ENCODE measurements around the gene ITIH5.
A peak's percentile ranks its signal among the peaks of the same experiment; 100 is the strongest.
"Not testable (repeated sequence)": the region's sequence is repeated elsewhere in the genome, so short reads cannot be mapped to it uniquely, and the experiment has no call there.

Gene ITIH5

DNA sequence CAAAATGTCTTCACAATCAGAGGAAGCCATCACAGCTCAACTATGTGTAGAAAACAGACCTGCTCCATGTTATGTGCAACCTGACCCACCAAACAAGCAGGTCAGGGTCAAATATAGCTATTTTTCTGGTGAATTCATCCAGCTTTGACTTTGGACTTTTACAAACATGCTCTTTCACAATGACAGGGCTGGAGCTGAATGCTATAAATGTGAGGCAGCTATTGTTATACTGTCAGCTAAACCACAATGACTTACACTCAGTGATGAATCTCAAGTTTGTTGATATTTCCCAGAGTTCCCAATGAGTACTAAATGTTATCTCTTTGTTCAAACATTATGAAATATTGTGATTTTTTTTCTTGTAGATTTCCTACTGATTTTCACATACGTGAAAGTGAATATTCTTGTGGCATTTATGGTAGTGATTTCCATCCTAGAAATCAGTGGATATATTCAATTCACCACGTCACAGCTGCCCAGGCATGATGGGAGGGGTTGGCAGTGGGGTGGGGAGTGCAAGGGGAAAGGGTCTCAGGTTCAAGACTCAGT lies 33.9 kb upstream of the ITIH5 start:
- peak; percentile 79 for DNase-seq (ENCODE audit: low read depth)
- TF ChIP-seq, protein P1, sequence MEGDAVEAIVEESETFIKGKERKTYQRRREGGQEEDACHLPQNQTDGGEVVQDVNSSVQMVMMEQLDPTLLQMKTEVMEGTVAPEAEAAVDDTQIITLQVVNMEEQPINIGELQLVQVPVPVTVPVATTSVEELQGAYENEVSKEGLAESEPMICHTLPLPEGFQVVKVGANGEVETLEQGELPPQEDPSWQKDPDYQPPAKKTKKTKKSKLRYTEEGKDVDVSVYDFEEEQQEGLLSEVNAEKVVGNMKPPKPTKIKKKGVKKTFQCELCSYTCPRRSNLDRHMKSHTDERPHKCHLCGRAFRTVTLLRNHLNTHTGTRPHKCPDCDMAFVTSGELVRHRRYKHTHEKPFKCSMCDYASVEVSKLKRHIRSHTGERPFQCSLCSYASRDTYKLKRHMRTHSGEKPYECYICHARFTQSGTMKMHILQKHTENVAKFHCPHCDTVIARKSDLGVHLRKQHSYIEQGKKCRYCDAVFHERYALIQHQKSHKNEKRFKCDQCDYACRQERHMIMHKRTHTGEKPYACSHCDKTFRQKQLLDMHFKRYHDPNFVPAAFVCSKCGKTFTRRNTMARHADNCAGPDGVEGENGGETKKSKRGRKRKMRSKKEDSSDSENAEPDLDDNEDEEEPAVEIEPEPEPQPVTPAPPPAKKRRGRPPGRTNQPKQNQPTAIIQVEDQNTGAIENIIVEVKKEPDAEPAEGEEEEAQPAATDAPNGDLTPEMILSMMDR (IDR thresholded peaks at IDR 0.05; ENCODE audit: low read length, missing control alignments), result no peak
- H3K4me3 ChIP-seq (replicated peaks; ENCODE audit: low read depth, low read length), result no peak overlapping the region

DNA sequence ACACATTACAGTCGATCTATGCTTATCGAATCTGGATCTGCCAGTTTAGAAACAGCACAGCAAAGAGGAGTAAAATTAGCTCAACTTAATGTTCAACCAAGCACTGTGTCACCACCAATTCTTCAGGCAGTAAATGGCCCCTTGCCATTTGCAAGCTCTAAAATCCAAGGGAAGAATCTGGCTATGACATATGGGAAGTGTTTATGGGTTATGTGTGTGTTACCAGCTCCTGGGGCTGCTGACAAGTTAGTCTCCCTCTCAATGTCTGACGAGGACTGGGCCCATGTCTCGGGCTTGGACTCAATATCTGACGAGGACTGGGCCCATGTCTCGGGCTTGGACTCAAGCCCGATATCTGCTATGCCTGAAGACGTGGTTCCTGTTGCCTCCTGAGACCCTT lies 30.7 kb upstream of the ITIH5 start:
- DNase-seq (ENCODE audit: low read depth), result peak; percentile 22
- no peak overlapping the region for H3K4me3 ChIP-seq (replicated peaks; ENCODE audit: low read depth, low read length)
- TF ChIP-seq, protein P1 (IDR thresholded peaks at IDR 0.05; ENCODE audit: low read length, missing control alignments), result no peak

DNA sequence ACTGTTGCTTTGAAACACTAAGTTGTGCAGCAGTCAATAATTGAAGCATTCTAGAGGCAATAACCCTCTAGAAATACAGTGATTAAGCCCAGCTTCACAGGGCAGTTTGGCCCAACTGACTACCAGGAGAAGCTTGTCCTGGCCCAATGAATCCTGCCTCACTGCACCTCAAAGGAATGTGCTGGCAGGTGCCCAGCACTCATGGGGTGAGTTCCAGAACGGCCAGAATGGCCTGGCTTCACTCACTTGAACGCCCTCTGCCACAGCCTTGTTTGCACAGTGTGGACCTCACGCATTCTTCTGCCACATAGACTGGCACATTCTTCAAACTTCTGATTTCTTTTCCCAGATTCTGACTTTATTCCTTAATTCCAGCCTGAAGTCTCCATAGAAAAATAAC lies 29.8 kb upstream of the ITIH5 start:
- DNase-seq (ENCODE audit: low read depth), result peak; percentile 18
- TF ChIP-seq, protein P1 (IDR thresholded peaks at IDR 0.05; ENCODE audit: low read length, missing control alignments), result no peak
- no peak overlapping the region for H3K4me3 ChIP-seq (replicated peaks; ENCODE audit: low read depth, low read length)

DNA sequence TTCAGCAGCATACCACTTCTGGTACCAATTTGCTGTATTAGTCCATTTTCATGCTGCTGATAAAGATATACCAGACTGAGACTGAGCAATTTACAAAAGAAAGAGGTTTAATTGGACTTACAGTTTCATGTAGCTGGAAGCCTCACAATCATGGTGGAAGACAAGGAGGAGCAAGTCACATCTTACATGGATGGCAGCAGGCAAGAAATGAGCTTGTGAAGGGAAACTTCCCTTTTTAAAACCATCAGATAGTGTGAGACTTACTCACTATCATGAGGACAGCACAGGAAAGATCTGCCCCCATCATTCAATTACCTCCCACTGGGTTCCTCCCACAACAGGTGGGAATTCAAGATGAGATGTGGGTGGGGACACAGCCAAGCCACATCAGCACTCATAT lies 26.4 kb upstream of the ITIH5 start:
- H3K4me3 ChIP-seq (replicated peaks; ENCODE audit: low read depth, low read length); DNase-seq (ENCODE audit: low read depth): not testable (repeated sequence)

DNA sequence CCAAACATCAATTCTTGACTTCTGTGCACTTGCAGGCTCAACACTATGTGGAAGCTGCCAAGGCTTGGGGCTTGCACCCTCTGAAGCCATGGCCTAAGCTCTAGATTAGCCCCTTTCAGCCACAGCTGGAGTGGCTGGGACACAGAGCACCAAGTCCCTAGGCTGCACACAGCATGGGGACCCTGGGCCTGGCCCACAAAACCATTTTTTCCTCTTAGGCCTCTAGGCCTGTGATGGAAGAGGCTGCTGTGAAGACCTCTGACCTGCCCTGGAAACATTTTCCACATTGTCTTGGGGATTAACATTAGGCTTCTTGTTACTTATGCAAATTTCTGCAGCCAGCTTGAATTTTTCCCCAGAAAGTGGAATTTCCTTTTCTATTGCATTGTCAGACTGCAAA lies 25.6 kb upstream of the ITIH5 start:
- DNase-seq (ENCODE audit: low read depth); H3K4me3 ChIP-seq (replicated peaks; ENCODE audit: low read depth, low read length): not testable (repeated sequence)

DNA sequence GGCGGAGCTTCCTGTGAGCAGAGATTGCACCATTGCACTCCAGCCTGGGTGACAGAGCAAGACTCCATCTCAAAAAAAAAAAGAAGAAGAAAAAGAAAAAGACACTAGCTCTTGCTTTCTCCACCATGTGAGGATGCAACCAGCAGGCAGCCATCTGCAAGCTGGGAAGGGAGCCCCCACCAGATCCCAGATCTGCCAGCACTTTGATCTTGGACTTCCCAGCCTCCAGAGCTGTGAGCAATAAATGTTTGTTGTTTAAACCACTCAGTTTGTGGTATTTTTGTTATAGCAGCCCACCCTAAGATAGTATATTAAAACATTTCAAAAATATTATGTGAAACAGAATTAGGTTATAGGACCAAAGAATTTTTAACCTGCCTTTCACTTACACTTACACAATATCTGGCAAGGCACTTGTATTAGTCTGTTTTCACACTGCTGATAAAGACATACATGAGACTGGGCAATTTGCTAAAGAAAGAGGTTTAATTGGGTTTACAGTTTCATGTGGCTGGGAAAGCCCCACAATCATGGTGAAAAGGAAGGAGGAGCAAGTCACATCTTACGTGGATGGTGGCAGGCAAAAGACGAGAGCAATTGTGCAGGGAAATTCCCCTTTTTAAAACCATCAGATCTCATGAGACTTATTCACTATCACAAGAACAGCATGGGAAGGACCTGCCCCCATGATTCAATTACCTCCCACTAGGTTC lies 24.3 kb upstream of the ITIH5 start:
- not testable (repeated sequence) for DNase-seq (ENCODE audit: low read depth); H3K4me3 ChIP-seq (replicated peaks; ENCODE audit: low read depth, low read length)

DNA sequence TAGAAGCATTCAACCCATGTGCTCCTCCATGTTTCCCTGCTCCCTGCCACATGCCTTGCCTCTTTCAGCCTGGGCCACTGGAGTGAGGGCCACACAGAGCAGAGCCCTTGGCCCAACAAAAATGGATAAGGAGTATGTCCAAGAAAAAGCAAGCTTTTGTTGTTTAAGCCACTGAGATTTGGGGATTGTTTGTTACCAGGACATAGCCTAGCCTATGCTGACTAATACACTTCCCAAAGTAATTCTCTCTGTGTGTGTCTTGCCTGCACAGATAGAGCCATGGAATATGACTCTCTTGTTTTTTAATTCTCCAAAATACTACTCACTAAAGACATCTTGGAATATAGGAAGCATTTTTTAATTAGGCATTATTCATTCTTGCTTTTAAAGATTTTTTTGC lies 22.8 kb upstream of the ITIH5 start:
- no peak overlapping the region for H3K4me3 ChIP-seq (replicated peaks; ENCODE audit: low read depth, low read length)
- TF ChIP-seq, protein P1 (IDR thresholded peaks at IDR 0.05; ENCODE audit: low read length, missing control alignments), result no peak
- no peak for DNase-seq (ENCODE audit: low read depth)

DNA sequence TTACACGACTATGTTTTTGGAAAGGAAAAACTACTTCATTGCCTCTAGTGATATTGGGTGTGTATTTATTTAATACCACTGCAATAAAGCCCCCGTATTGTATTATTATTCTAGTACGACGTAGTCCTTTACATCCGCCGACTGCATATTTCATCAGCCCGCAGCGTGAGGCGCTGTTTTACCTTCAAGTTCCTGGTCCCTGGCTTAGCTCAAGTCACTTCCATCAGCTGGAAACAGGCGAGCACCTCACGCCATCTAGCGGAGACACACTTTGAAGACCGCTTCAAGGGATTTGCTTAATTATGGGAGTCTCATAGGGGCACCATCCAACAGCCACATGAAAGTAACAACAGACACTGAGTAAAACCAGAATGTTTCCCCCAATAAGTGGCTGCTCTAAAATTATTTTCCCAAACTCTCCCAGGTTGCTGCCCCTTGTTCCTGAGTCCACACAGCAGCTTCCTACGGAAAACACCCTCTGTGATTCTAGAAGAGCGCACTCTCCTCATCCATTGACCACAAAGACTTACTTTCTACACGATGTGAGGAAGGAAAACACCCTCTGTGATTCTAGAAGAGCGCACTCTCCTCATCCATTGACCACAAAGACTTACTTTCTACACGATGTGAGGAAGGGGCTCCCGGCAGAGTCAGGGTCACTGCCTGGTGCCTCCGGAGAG lies 20.6 kb upstream of the ITIH5 start:
- H3K4me3 ChIP-seq (replicated peaks; ENCODE audit: low read depth, low read length), result no peak overlapping the region
- TF ChIP-seq, protein P1 (IDR thresholded peaks at IDR 0.05; ENCODE audit: low read length, missing control alignments), result peak; percentile 92
- DNase-seq (ENCODE audit: low read depth), result peak; percentile 94

All from fibroblast of pulmonary artery (primary cell).